NOMO-1 treated with dmso at 0.1 percent for 144 hours (cell line): ENCODE measurements around the gene SLCO4A1.

Experiments
- DNase-seq: peaks from one replicate; lab custom pipeline; 2025; ENCODE audit not compliant: unreplicated experiment; lab: John Stamatoyannopoulos, UW

Gene SLCO4A1

DNA sequence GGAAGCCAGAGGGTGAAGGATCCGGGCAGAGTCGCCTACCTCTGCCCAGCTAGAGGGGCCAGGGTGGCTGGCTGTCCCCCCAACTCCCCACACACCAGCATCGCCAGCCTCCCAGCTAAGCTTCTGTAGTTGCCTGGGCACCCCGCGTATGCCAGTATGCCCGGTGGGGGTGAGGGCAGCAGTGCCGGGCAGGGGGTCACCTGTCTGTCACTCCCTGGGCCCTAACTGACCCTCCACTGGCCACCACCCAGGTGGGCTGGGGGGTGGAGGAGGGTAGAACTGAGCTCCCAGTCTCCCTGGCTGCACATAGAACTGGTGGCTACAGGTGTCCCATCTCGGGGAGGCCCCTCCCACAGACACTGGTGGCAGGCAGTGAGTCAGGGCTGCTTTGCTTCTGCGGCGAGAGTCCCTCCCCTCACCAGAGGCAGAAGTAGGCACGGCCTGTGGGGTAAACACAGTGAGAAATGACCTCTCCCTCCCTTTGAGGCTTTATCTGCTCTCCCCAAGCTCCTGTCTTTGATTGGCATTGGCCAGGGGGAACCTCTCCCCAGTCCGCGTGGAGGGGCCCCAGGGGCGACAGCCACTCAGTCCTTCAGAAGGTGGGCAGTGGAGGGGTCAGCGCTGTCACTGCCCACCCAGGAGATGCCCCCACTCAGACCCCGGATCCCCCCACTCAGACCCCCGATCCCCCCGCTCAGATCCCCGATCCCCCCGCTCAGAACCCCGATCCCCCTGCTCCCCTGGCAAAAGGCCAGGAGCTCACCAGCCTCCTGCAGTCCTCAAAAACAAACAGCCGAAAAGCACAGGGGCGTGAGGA is 68.8 kb downstream of the SLCO4A1 start:
- peak; percentile 71 for DNase-seq

DNA sequence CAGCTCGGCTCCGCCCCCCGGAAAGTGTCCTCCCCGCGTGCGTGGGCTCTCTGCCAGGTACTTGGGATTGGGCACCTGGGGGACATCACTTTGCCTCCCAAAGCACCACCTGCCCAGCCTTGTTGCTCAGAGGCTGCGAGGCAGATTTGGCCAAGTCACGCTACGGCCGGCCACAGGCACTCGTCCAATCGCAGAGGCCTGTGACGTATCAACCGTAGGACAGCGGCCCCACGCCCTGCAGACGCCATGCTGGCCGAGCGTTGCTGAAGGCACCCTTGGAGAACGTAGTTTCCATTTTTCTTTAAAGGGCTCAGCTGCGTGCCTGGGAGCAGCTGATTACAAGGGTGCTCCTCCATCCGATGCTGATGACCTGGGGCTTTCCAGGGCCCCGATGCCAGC is 69.4 kb downstream of the SLCO4A1 start:
- no peak for DNase-seq

DNA sequence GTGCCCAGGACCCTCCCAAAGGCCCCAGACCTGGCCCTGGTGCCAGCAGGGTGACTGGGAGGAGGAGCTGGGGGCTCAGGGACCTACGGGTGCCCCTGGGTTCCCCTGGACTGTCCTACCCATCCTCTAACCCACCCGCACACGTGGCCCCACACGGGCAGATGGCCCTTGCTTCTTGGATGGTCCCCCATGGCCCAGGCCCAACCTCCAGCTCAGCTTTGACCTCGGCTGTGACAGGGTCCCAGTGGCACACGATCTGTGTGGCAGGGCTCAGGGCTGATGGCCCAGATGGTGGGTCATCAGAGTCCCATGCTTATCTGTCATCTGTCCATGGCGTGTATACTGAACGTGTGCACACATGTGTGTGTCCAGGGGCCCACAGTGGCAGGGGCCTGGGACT is 70.3 kb downstream of the SLCO4A1 start:
- DNase-seq, result no peak

DNA sequence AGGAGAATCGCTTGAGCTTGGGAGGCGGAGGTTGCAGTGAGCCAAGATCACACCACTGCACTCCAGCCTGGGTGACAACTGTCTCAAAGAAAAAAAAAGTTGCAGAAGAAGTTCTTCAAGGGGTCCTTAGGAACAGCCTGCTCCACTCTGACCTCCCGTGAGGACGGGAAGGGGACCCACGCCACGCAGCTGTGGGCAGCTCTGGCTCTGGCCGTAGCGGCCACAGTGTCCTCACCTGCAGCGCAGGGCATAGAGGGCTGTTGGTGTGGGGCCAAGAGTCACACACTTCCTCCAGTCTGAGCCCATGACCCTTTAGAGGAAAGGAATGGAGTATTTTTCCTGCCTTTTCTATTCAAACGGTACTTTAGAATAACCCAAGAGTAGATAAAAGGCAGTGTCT is 71.7 kb downstream of the SLCO4A1 start:
- DNase-seq, result no peak

DNA sequence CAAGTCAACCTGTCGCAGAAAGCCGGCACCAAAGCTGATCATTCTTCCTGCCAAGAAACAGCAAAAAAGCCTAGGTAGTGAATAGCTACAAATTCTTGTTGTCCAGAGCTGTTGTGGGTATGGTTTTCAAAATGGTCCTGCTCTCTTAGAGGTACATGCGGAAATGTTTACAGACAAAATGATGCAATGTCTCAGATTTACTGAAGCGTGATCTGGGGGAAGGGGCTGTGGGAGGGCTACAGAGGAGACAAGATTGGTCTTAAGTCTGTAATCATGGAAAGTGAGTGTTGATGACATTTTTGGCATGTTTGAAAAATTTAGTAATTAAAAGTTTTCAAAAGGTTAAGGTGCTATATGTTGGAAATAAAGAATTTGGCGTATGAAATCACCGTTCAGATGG is 72.5 kb downstream of the SLCO4A1 start:
- DNase-seq, result no peak

DNA sequence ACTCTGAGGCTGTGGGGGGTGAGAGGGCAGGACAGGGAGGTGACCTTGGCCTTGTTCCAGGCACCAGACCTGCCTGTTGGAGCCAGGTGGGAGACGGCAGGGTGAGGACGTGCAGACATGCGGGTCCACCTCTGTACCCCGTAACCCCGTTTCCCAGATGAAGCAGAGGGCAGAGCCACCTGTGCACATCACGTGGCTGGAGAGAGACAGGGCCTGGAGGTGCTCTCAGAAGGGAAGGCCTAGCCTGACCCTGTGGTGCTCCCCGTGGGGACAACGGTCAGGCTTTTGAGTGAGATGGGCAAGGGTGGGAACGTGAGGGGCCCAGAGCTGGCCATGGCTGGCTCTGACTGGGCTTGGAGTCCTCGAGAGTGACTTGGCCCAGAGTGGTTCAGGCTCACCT is 72.9 kb downstream of the SLCO4A1 start:
- DNase-seq, result no peak

DNA sequence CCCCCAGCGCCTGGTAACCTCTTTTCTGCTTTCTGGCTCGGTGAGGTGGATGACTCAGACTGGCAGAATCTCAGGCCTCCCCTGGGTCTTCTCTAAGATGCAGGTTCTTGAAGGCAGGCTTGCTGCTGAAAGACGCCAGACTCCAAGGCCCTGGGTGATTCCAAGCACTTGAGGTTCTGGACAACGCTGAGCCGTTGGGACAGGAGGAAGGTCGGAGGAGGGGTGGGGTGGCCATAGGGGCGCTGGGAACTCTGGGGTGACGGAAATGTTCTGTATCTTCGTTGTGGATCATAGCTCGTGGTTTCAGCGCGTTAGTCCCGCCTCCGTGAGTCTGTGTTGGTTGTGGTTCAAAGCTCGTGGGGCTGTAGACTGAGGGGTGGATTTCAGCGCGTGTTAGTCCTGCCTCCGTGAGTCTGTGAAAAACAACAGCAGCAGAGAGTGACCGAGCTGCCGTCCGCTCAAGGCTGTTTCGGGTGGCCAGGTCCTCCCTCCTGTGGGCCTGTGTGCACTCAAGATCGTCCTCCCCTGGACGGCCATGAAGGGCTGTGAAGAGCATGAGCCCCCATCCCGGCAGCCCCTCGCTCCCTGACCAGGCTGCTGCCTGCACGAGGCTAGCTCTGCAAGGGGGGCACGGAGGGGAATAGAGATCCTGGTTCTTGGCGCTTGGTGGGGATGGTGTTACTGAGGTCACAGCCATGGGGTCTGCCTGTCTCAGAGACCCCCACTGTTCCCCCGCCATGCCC is 74.1 kb downstream of the SLCO4A1 start:
- no peak for DNase-seq

DNA sequence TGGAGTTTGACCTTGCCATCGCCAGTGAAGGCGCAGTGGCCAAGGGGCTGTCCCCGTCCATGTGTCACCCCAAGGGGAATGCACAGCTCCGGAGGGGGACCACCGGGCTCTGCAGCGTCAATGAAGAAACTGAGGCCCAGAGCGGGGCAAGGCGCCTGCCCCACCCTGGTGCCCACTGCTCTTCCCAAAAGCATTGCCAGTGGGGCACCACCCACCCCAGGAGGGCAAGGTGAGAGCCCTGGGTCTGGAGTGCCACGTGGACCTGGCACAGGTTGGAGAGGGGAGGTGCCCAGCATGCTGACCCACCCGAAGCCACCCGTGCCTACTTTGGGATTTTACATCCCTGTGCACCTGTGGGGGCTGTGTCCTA is 74.6 kb downstream of the SLCO4A1 start:
- DNase-seq, result no peak

DNA sequence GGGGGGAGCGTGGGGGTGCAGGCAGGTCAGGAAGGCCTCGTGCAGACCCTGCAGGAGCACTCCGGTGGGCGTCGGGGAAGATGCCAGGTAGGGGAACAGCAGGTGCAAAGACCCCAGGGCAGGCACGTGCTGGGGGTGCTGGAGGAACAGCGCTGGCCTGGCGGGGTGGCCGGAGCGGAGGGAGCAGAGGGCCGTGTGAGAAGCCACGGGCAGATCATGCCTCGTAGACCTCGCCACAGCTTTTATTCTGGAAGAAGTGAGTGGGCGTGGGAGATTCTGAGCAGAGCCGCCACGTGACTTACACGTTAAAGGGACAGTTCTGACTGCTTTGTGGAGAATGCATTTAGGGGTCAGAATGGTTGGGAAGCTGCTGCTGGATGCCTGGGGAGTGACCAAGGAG is 75.6 kb downstream of the SLCO4A1 start:
- DNase-seq, result no peak

DNA sequence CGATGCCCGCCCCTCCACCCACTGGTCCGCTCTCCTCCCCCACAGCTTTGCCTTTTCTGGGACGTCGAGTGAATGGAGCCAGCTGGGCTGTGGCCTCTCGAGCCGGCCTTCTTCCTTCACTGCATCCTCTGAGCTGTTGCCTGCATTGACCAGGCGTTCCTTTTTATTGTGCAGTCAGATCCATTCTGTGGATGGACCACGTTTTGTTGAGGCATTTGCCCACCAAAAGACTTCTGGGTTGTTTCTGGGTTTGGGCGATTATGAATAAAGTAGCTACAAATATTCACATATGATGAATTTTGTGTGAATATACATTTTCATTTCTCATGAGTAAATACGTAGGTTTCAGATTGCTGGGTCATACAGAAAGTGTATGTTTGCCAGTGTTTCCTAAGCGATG is 76.2 kb downstream of the SLCO4A1 start:
- DNase-seq, result no peak

DNA sequence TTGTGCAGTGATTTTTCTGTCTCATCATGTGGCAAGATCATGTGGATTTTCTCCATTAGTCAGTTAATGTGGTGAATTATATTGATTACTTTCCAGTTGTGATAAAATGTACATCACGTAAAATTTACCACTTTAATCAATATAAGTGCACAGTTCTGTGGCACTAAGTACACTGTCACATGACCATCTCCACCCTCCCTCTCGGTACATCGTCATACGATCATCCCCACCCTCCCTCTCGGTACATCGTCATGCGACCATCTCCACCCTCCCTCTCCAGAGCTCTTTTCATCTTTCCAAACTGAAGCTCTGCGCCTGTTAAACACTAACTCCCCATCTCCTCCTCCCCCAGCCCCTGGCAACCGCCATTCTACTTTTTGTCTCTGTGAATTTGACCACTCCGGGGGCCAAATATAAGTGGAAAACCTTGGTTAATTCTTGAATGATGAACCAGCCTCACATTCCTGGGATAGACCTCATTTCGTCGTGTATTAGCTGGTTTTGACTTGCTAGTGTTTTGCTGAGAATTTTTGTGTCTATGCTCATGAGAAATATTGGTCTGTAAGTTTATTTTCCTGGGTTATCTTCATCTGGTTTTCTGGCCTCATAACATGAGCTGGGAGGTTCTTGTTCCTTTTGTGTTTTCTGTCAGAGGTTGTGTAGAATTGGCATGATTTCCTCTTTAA is 77.1 kb downstream of the SLCO4A1 start:
- no peak for DNase-seq
